ENCODE measurements around the gene SELL.
A peak's percentile ranks its signal among the peaks of the same experiment; 100 is the strongest.
"Not testable (repeated sequence)": the region's sequence is repeated elsewhere in the genome, so short reads cannot be mapped to it uniquely, and the experiment has no call there.

The SELL gene

GRCh38 chr1:169711469-169712308 is at the start of gene SELL:
TSS of gene SELL (minus strand) at chr1:169711620. CDS start at chr1:169711498, 122 bp downstream.
- DNase-seq, result peak; percentile 42 to 57

GRCh38 chr1:169759038-169759437 is 47.6 kb upstream of the SELL start:
- DNase-seq, result no peak

GRCh38 chr1:169753549-169753948 is 42.1 kb upstream of the SELL start:
- DNase-seq, result no peak

- no peak for DNase-seq
These were observed 38.6 kb upstream of the SELL start for GRCh38 chr1:169750041-169750440.

- DNase-seq, result no peak
These were observed 35.1 kb upstream of the SELL start for GRCh38 chr1:169746550-169746949.

- DNase-seq, result no peak
These were observed 33.8 kb upstream of the SELL start for GRCh38 chr1:169745015-169745861.

GRCh38 chr1:169741666-169742394 is 30.4 kb upstream of the SELL start:
- no peak for DNase-seq

GRCh38 chr1:169739980-169740379 is 28.6 kb upstream of the SELL start:
- no peak for DNase-seq

GRCh38 chr1:169733924-169734323 is 22.5 kb upstream of the SELL start, which contains the start of gene SELE:
TSS of gene SELE (minus strand) at chr1:169734079. CDS start at chr1:169733612, 467 bp downstream.
- no peak for DNase-seq

- no peak for DNase-seq
These were observed 20.0 kb upstream of the SELL start for GRCh38 chr1:169731446-169731845.

- DNase-seq, result no peak
These were observed 18.6 kb upstream of the SELL start for GRCh38 chr1:169729991-169730390.

GRCh38 chr1:169727307-169727706 is 15.9 kb upstream of the SELL start:
- DNase-seq, result no peak

GRCh38 chr1:169726851-169727250 is 15.4 kb upstream of the SELL start:
- DNase-seq, result no peak

GRCh38 chr1:169725930-169726329 is 14.5 kb upstream of the SELL start:
- DNase-seq, result no peak

GRCh38 chr1:169724168-169724567 is 12.7 kb upstream of the SELL start:
- DNase-seq, result no peak

GRCh38 chr1:169723763-169724162 is 12.3 kb upstream of the SELL start:
- DNase-seq, result no peak

GRCh38 chr1:169722779-169723178 is 11.4 kb upstream of the SELL start:
- no peak for DNase-seq

GRCh38 chr1:169715100-169715499 is 3.7 kb upstream of the SELL start:
- DNase-seq, result not testable (repeated sequence)

GRCh38 chr1:169713090-169713489 is 1.7 kb upstream of the SELL start:
- not testable (repeated sequence) for DNase-seq

GRCh38 chr1:169712309-169712631 is 850 bp upstream of the SELL start:
- no peak for DNase-seq

GRCh38 chr1:169708647-169709046 is 2.8 kb downstream of the SELL start:
- DNase-seq, result no peak

- no peak for DNase-seq
These were observed 3.4 kb downstream of the SELL start for GRCh38 chr1:169707912-169708604.

- no peak for DNase-seq
These were observed 6.6 kb downstream of the SELL start for GRCh38 chr1:169704797-169705196.

Measured in hippocampal formation (tissue), 2 donors.